ENCODE results near the gene ANGPTL2.

DNA sequence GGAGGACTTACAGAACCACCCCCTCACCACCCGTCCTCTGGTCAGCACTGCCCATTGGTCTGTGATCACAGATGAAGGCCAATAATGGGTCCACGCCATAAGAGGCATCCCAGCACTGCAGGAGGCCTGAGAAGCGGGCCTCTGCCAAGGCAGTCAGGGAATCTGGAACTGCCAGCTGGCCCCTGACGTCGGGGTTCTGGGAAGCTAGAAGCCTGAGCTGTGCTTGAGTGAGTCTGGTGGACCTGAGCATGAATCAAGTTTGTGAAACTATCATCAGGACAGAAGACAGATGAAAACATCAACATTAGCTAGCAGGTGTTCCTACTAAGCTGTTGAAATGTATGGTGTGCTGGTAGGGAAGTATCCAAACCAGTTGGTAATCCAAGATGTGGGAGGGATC is 7.8 kb downstream of the ANGPTL2 start:
- TF ChIP-seq, protein P1, sequence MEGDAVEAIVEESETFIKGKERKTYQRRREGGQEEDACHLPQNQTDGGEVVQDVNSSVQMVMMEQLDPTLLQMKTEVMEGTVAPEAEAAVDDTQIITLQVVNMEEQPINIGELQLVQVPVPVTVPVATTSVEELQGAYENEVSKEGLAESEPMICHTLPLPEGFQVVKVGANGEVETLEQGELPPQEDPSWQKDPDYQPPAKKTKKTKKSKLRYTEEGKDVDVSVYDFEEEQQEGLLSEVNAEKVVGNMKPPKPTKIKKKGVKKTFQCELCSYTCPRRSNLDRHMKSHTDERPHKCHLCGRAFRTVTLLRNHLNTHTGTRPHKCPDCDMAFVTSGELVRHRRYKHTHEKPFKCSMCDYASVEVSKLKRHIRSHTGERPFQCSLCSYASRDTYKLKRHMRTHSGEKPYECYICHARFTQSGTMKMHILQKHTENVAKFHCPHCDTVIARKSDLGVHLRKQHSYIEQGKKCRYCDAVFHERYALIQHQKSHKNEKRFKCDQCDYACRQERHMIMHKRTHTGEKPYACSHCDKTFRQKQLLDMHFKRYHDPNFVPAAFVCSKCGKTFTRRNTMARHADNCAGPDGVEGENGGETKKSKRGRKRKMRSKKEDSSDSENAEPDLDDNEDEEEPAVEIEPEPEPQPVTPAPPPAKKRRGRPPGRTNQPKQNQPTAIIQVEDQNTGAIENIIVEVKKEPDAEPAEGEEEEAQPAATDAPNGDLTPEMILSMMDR (IDR thresholded peaks at IDR 0.05; ENCODE audit: borderline replicate concordance, extremely low read depth, low read length, poor library complexity, severe bottlenecking), result no peak
- no peak for TF ChIP-seq EZH2 (IDR thresholded peaks at IDR 0.05; ENCODE audit: borderline replicate concordance, low read depth, low read length, severe bottlenecking)

All from DND-41 (cell line).